HepG2 (cell line): ENCODE data around the gene CALCR.

Experiments
- CTCF ChIP-seq: sonication (generic); formaldehyde crosslinking; IDR thresholded peaks from 2 replicates; pipeline ENCODE4 v1.5.0; 2020; ENCODE audit warnings: mild to moderate bottlenecking, missing genetic modification reagents, moderate library complexity
- ELK4 ChIP-seq: sonication (generic); formaldehyde crosslinking; IDR thresholded peaks from 2 replicates; pipeline ENCODE4 v1.9.0; 2021; ENCODE audit warnings: missing genetic modification reagents, borderline replicate concordance
- HIVEP1 ChIP-seq: sonication (generic); formaldehyde crosslinking; IDR thresholded peaks from 2 replicates; pipeline ENCODE4 v1.4.0; 2020; ENCODE audit warnings: mild to moderate bottlenecking, missing genetic modification reagents

DNA sequence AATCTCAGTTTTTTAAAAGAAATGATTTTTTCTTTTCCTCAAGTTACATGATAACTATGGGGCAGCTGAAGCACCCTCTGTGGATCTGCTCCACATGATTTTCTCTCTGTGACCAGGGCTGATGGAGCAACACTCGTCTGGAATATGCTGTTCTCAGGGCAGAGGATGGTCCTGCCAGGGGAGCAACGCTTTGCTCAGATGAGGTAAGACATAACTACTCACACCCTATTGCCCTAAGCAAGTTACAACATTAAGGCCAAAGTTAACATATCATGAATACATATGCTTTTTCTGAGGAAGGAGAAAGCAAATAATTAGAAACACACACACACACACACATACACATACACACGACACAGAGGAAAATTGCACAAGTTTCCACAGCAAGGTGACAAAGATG lies 71.4 kb downstream of the CALCR start:
- TF ChIP-seq HIVEP1 (CRISPR knock-in tag) = no peak
- no peak for TF ChIP-seq ELK4 (CRISPR knock-in tag)
- TF ChIP-seq CTCF (CRISPR knock-in tag) = no peak
